OCI-LY3 (cell line): ENCODE measurements around the gene DNMT1.

Experiments used
- H2AFZ ChIP-seq: fragments of 200-600, 300-600 bp; shearing (Covaris generic); 2 replicates; pipeline ENCODE4 v1.6.0; 2014; ENCODE audit warnings: antibody characterized with exemption, low read depth, low read length
- H3K27ac ChIP-seq: fragments of 200-600, 300-600 bp; sonication (generic); 2 replicates; pipeline ENCODE4 v1.5.1; 2014; ENCODE audit warnings: mild to moderate bottlenecking, low read length, moderate library complexity, mixed read lengths
- H3K27me3 ChIP-seq: fragments of 200-600, 300-600 bp; sonication (generic); 2 replicates; pipeline ENCODE4 v1.6.1; 2014; ENCODE audit warnings: low read depth, low read length, mixed read lengths
- H3K36me3 ChIP-seq: fragments of 200-600, 300-600 bp; sonication (generic); replicated peaks from 2 replicates; pipeline ENCODE3; 2014; ENCODE audit warnings: low read depth, low read length, mixed read lengths
- H3K4me1 ChIP-seq: fragments of 300-600, 200-600 bp; sonication (generic); 2 replicates; pipeline ENCODE4 v1.6.1; 2014; ENCODE audit warnings: low read length, mixed read lengths
- H3K4me2 ChIP-seq: fragments of 200-600, 300-600 bp; sonication (generic); 2 replicates; pipeline ENCODE4 v1.6.1; 2014; ENCODE audit warnings: low read length, mixed read lengths
- H3K4me3 ChIP-seq: fragments of 300-600, 200-600 bp; sonication (generic); 2 replicates; pipeline ENCODE4 v1.5.1; 2014; ENCODE audit warnings: antibody characterized with exemption, mild to moderate bottlenecking, low read length, moderate library complexity
- H3K79me2 ChIP-seq: fragments of 300-600, 200-600 bp; shearing (Covaris generic); 2 replicates; pipeline ENCODE4 v1.6.1; 2014; ENCODE audit warnings: mild to moderate bottlenecking, low read length, mixed read lengths
- H3K9ac ChIP-seq: fragments of 300-600, 200-600 bp; shearing (Covaris generic); 2 replicates; pipeline ENCODE4 v1.6.0; 2014; ENCODE audit warnings: mild to moderate bottlenecking, low read length, moderate library complexity
- H3K9me3 ChIP-seq: fragments of 200-600, 300-600 bp; shearing (Covaris generic); 2 replicates; pipeline ENCODE4 v1.6.1; 2014; ENCODE audit warnings: low read length, mixed read lengths; ENCODE audit not compliant: insufficient read depth
- H4K20me1 ChIP-seq: fragments of 200-600, 300-600 bp; sonication (generic); 2 replicates; pipeline ENCODE4 v1.6.1; 2016; ENCODE audit warnings: low read length, mixed read lengths; ENCODE audit not compliant: insufficient read depth
- CTCF ChIP-seq: fragments of 200-600, 300-600 bp; sonication (generic); IDR thresholded peaks from 2 replicates; pipeline ENCODE4 v1.5.1; 2014; ENCODE audit warnings: antibody characterized with exemption, low read length, low read depth
- EZH2phosphoT487 ChIP-seq: fragments of 200-600 bp; shearing (Covaris generic); IDR thresholded peaks from 2 replicates; pipeline ENCODE4 v1.6.1; 2018; ENCODE audit warnings: antibody characterized with exemption, mixed run types, low read depth

Gene DNMT1

GRCh38 chr19:10192922-10193321, 1.8 kb downstream of the DNMT1 start:
- no peak for TF ChIP-seq EZH2phosphoT487
- H2AFZ ChIP-seq: no peak overlapping the region
- peaks cover 23% of the 10 kb centered on the region for H3K36me3 ChIP-seq
- peaks cover 16% of the 10 kb centered on the region for H3K4me1 ChIP-seq
- no peaks in the 10 kb centered on the region for H3K27me3 ChIP-seq
- H3K79me2 ChIP-seq: peaks cover 71% of the 10 kb centered on the region
- no peak overlapping the region for H3K27ac ChIP-seq
- peak overlapping the region; percentile 91 for H3K4me2 ChIP-seq
- peak overlapping the region; percentile 81 for H3K4me3 ChIP-seq
- H3K9ac ChIP-seq: peak overlapping the region; percentile 89; the same call in 1 of the 2 replicates
- no peaks in the 10 kb centered on the region for H3K9me3 ChIP-seq
- H4K20me1 ChIP-seq: peaks cover 36% of the 10 kb centered on the region

- H4K20me1 ChIP-seq: peaks cover 50% of the 10 kb centered on the region
- no peak overlapping the region for H2AFZ ChIP-seq
- no peaks in the 10 kb centered on the region for H3K9me3 ChIP-seq
- H3K4me1 ChIP-seq: peaks cover 11% of the 10 kb centered on the region
- no peak overlapping the region for H3K4me2 ChIP-seq
- no peaks in the 10 kb centered on the region for H3K27me3 ChIP-seq
- TF ChIP-seq CTCF (no peak), EZH2phosphoT487 (no peak)
- H3K4me3 ChIP-seq: no peak overlapping the region
- peaks cover 27% of the 10 kb centered on the region for H3K36me3 ChIP-seq
- H3K79me2 ChIP-seq: peaks cover 87% of the 10 kb centered on the region
- no peak overlapping the region for H3K27ac ChIP-seq
- H3K9ac ChIP-seq: no peak overlapping the region
Observed at GRCh38 chr19:10191347-10191746, 3.4 kb downstream of the DNMT1 start.

- Histone ChIP-seq H3K4me2 (no peak overlapping the region), H3K36me3 (peaks cover 35% of the 10 kb centered on the region), H4K20me1 (peaks cover 61% of the 10 kb centered on the region), H3K4me1 (peaks cover 6% of the 10 kb centered on the region), H3K79me2 (peaks cover 97% of the 10 kb centered on the region), H2AFZ (no peak overlapping the region), H3K4me3 (no peak overlapping the region), H3K27ac (no peak overlapping the region), H3K9me3 (no peaks in the 10 kb centered on the region), H3K27me3 (no peaks in the 10 kb centered on the region), H3K9ac (no peak overlapping the region)
- TF ChIP-seq EZH2phosphoT487: no peak
- TF ChIP-seq CTCF: no peak
Observed at GRCh38 chr19:10190026-10190425, 4.7 kb downstream of the DNMT1 start.

- peaks cover 64% of the 10 kb centered on the region for H4K20me1 ChIP-seq
- no peak overlapping the region for H3K4me3 ChIP-seq
- peaks cover 6% of the 10 kb centered on the region for H3K4me1 ChIP-seq
- TF ChIP-seq CTCF (no peak), EZH2phosphoT487 (no peak)
- H2AFZ ChIP-seq: no peak overlapping the region
- H3K9ac ChIP-seq: no peak overlapping the region
- H3K79me2 ChIP-seq: peaks cover 100% of the 10 kb centered on the region
- H3K27ac ChIP-seq: no peak overlapping the region
- H3K4me2 ChIP-seq: no peak overlapping the region
- H3K27me3 ChIP-seq: no peaks in the 10 kb centered on the region
- peaks cover 38% of the 10 kb centered on the region for H3K36me3 ChIP-seq
- no peaks in the 10 kb centered on the region for H3K9me3 ChIP-seq
Observed at GRCh38 chr19:10189616-10190015, 5.1 kb downstream of the DNMT1 start.

- H3K79me2 ChIP-seq: peaks cover 99% of the 10 kb centered on the region
- no peak for TF ChIP-seq EZH2phosphoT487
- no peak for TF ChIP-seq CTCF
- H3K9me3 ChIP-seq: no peaks in the 10 kb centered on the region
- H3K27ac ChIP-seq: no peak overlapping the region
- peaks cover 40% of the 10 kb centered on the region for H3K36me3 ChIP-seq
- H2AFZ ChIP-seq: no peak overlapping the region
- H3K4me1 ChIP-seq: no peaks in the 10 kb centered on the region
- H3K4me2 ChIP-seq: no peak overlapping the region
- H3K4me3 ChIP-seq: no peak overlapping the region
- no peak overlapping the region for H3K9ac ChIP-seq
- peaks cover 73% of the 10 kb centered on the region for H4K20me1 ChIP-seq
- no peaks in the 10 kb centered on the region for H3K27me3 ChIP-seq
Observed at GRCh38 chr19:10187315-10187714, 7.4 kb downstream of the DNMT1 start.
